CD4-positive, alpha-beta T cell (primary cell): ENCODE measurements around the gene PLCB1. TPM values are rescaled to one million over a fixed set of nuclear protein-coding genes. Genes with fewer than 3 reads are reported as not detected.

Experiments
- ATAC-seq: fragments of 200-7000 bp; cut with Tn5 transposase; one replicate; pipeline ENCODE4 v1.10.0; 2022; ENCODE audit warnings: mild to moderate bottlenecking; ENCODE audit not compliant: poor library complexity
- CTCF ChIA-PET: fragments of 350-600 bp; sonication (Branson Sonifier 250); formaldehyde crosslinking; loops from one replicate; lab custom pipeline; 2021; ENCODE audit warnings: antibody characterized with exemption, inconsistent platforms; lab: Charles Lee
- POLR2A ChIA-PET: fragments of 350-600 bp; sonication (Branson Sonifier 250); formaldehyde crosslinking; loops from one replicate; lab custom pipeline; 2021; ENCODE audit warnings: antibody characterized with exemption, inconsistent platforms; lab: Charles Lee
- DNase-seq, 14 experiments: peaks; one replicate each; pipeline ENCODE4 v3.0.0-alpha.2; 2013 to 2020; ENCODE audit warnings: mixed read lengths in 2 of 14
- H3K27ac ChIP-seq, 2 donors: one replicate each; pipeline versions ENCODE4 v1.5.1 to v1.7.0; 2013; ENCODE audit warnings: low read length in 2 of 2, low read depth in 1 of 2, mild to moderate bottlenecking in 1 of 2
- H3K27me3 ChIP-seq, 2 experiments: 1 replicate in 1 of 2; 2 replicates in 1 of 2; pipeline versions ENCODE4 v1.6.1 to v1.7.0; 2013; ENCODE audit warnings: low read length in 2 of 2, control low read depth in 1 of 2, mild to moderate bottlenecking in 1 of 2, moderate library complexity in 1 of 2; ENCODE audit not compliant: insufficient read depth in 2 of 2, control insufficient read depth in 1 of 2
- H3K36me3 ChIP-seq: one replicate; pipeline ENCODE4 v1.6.1; 2013; ENCODE audit warnings: low read length, control low read depth; ENCODE audit not compliant: insufficient read depth
- H3K4me1 ChIP-seq: one replicate; pipeline ENCODE4 v1.6.1; 2013; ENCODE audit warnings: low read length, control low read depth; ENCODE audit not compliant: insufficient read depth
- H3K4me3 ChIP-seq: one replicate; pipeline ENCODE4 v1.5.1; 2013; ENCODE audit warnings: mild to moderate bottlenecking, low read length, moderate library complexity
- H3K9me3 ChIP-seq, 2 experiments: 1 replicate in 1 of 2; 2 replicates in 1 of 2; pipeline versions ENCODE4 v1.6.1 to v1.7.0; 2013; ENCODE audit warnings: low read length in 2 of 2, mild to moderate bottlenecking in 2 of 2, control low read depth in 1 of 2, moderate library complexity in 1 of 2; ENCODE audit not compliant: control insufficient read depth in 1 of 2, insufficient read depth in 1 of 2
- H3K27ac Mint-ChIP-seq: one replicate; pipeline ENCODE4 v1.8.0; 2020; ENCODE audit warnings: mixed read lengths
- H3K27me3 Mint-ChIP-seq: one replicate; pipeline ENCODE4 v1.8.0; 2021; ENCODE audit warnings: mixed read lengths
- H3K36me3 Mint-ChIP-seq: one replicate; pipeline ENCODE4 v1.8.0; 2021; ENCODE audit warnings: low read depth, mixed read lengths
- H3K4me1 Mint-ChIP-seq: one replicate; pipeline ENCODE4 v1.8.0; 2021; ENCODE audit warnings: low read depth, mixed read lengths
- H3K4me3 Mint-ChIP-seq: one replicate; pipeline ENCODE4 v1.8.0; 2020; ENCODE audit warnings: mild to moderate bottlenecking, mixed read lengths
- H3K9me3 Mint-ChIP-seq: one replicate; pipeline ENCODE4 v1.8.0; 2020; ENCODE audit warnings: mixed read lengths
- intact Hi-C, 2 experiments: fragments of 100-400 bp; cut with DNase I in 1 of 2; cut with micrococcal nuclease in 1 of 2; formaldehyde crosslinking; loops; one replicate each; pipeline versions ENCODE4 v1.15.1 to v1.9.0; 2023 to 2025; cut with DNase I, micrococcal nuclease
- total RNA-seq, 174 experiments: library from RNA in 2 of 174; stranded (reverse) in 2 of 174; gene quantifications; one replicate each; pipeline ENCODE4 v1.2.3 and lab custom pipeline; 2021 to 2026
- TF ChIP-seq, protein P1 (sequence below): fragments of 200-600 bp; IDR thresholded peaks from one replicate; pipeline ENCODE4 v1.8.0; 2022; ENCODE audit warnings: antibody characterized with exemption, mild to moderate bottlenecking

The PLCB1 gene
- total RNA-seq, 2 experiments from 2014 or later, result 3.8 to 5.6 TPM

DNA sequence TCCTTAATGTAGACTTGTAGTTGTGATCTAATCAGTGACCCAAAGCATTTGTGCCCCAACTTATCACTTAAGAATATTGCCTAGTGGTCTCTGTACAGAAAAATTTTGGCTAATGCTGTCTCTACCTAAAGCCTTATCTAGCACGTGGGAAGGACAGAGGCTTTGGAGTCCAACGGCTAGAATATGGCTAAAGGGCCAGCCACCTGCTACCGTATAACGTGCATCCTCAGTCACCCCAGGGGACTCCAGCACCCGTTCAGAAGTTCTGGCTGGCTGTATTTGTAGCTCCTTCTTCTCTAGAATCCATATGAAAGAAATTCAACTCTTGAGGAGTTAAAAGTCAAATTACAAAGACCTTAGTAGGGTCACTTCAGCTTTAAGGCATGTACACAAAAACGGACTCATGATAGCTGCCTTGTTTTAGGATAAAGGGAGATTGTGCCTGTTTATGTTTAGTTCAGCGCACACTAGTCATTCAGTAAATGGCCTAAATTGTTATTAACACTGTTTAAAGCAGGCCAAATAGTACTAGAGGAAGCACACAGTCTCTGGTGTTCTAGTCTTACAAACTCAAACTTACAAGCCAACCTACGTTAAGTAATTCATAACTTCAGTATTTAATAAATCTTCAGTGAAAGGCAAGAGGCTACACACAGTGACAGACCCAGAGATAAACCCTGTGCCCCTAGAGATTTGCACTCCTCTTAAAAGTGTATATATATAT, 529.3 kb downstream of the PLCB1 start:
- H3K27ac Mint-ChIP-seq, result no peak overlapping the region
- intact Hi-C loops, result no loop called here
- no peaks in the 10 kb centered on the region for H3K4me1 Mint-ChIP-seq
- ATAC-seq, result no peak
- TF ChIP-seq, protein P1, sequence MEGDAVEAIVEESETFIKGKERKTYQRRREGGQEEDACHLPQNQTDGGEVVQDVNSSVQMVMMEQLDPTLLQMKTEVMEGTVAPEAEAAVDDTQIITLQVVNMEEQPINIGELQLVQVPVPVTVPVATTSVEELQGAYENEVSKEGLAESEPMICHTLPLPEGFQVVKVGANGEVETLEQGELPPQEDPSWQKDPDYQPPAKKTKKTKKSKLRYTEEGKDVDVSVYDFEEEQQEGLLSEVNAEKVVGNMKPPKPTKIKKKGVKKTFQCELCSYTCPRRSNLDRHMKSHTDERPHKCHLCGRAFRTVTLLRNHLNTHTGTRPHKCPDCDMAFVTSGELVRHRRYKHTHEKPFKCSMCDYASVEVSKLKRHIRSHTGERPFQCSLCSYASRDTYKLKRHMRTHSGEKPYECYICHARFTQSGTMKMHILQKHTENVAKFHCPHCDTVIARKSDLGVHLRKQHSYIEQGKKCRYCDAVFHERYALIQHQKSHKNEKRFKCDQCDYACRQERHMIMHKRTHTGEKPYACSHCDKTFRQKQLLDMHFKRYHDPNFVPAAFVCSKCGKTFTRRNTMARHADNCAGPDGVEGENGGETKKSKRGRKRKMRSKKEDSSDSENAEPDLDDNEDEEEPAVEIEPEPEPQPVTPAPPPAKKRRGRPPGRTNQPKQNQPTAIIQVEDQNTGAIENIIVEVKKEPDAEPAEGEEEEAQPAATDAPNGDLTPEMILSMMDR, result no peak
- no peak overlapping the region for H3K4me3 Mint-ChIP-seq
- Histone ChIP-seq H3K9me3 (no peaks in the 10 kb centered on the region), H3K27me3 (no peaks in the 10 kb centered on the region), H3K36me3 (no peaks in the 10 kb centered on the region), H3K27ac (no peak overlapping the region), H3K4me1 (no peaks in the 10 kb centered on the region), H3K4me3 (no peak overlapping the region)
- H3K27me3 Mint-ChIP-seq, result no peaks in the 10 kb centered on the region
- DNase-seq, result no peak
- H3K9me3 Mint-ChIP-seq, result no peaks in the 10 kb centered on the region
- ChIA-PET POLR2A (no interaction called here), CTCF (no interaction called here)
- H3K36me3 Mint-ChIP-seq, result no peaks in the 10 kb centered on the region

DNA sequence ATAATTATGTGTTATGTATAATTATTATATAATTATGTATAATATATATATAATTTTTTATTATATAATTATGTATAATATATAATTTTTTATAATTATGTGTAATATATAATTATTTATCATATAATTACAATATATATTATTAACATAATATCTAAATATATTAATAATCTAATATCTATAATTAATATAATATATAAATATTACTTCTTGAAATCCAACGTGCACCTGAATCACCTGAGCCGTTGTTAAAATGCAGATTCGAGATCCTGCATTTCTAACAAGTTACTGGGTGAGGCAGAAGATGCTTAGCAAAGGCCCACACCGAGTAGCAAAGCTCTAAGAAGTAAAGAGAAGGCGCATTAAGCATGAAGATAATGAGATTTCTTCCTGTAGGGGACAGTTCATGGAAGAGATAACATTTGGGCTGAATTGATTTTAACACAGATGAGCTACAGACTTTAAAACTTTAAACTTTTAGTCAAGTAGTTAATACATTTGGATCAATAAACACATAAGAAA, 530.4 kb downstream of the PLCB1 start:
- Mint-ChIP-seq H3K4me3 (no peak overlapping the region), H3K36me3 (no peaks in the 10 kb centered on the region), H3K4me1 (no peaks in the 10 kb centered on the region), H3K27me3 (no peaks in the 10 kb centered on the region), H3K27ac (no peak overlapping the region), H3K9me3 (no peaks in the 10 kb centered on the region)
- Histone ChIP-seq H3K4me3 (no peak overlapping the region), H3K27me3 (no peaks in the 10 kb centered on the region), H3K27ac (no peak overlapping the region), H3K9me3 (no peaks in the 10 kb centered on the region), H3K36me3 (no peaks in the 10 kb centered on the region), H3K4me1 (no peaks in the 10 kb centered on the region)
- no peak for ATAC-seq
- DNase-seq, result peak in 1 of 14 experiments; percentile 21
- TF ChIP-seq, protein P1, result no peak
- intact Hi-C loops, result no loop called here
- CTCF ChIA-PET, result interaction anchor here (0.9 to 1.2 kb wide), 2 partner anchors 13 to 15 kb away, joined by 3 read pairs; no protein-coding TSS in a partner anchor
- POLR2A ChIA-PET, result no interaction called here

DNA sequence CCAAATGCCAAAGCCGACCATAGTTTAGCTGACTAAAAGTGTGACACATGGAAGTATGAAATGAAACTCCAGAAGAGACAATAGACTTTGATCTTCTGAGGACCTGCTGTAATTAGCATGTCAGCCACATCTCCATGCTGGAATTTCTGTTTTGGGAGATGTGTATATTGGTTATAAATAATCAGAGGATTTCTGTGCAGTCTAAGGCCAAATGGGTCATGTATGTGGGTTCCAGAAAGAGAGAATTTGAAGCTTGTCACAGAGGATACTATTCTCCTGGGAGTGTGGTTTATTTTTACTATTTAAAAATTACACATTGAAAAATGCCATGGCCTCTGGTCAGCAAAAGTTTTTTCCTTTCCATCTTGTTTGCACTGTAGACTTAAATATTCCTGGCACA, 531.4 kb downstream of the PLCB1 start:
- TF ChIP-seq, protein P1, result no peak
- H3K27ac ChIP-seq, result no peak overlapping the region
- H3K4me3 Mint-ChIP-seq, result no peak overlapping the region

More for the DNA sequence above, 531.4 kb downstream of the PLCB1 start:
- Histone ChIP-seq H3K9me3 (no peaks in the 10 kb centered on the region), H3K36me3 (no peaks in the 10 kb centered on the region), H3K4me1 (no peaks in the 10 kb centered on the region), H3K27me3 (no peaks in the 10 kb centered on the region), H3K4me3 (no peak overlapping the region)
- intact Hi-C loops, result no loop called here
- Mint-ChIP-seq H3K27ac (no peak overlapping the region), H3K4me1 (no peaks in the 10 kb centered on the region), H3K27me3 (no peaks in the 10 kb centered on the region), H3K36me3 (no peaks in the 10 kb centered on the region), H3K9me3 (no peaks in the 10 kb centered on the region)
- ATAC-seq, result no peak
- POLR2A ChIA-PET, result no interaction called here
- no peak for DNase-seq
- CTCF ChIA-PET, result interaction anchor here (1.2 kb wide), 1 partner anchor 16 kb away, joined by 3 read pairs; no protein-coding TSS in a partner anchor
